Ovary (tissue), 3 donors: ENCODE measurements around the gene NEK11.

Source experiments
- CTCF ChIP-seq, 3 donors: fragments of 450-650 bp in 2 of 3; fragments of 200-600 bp in 1 of 3; IDR thresholded peaks; one replicate each; pipeline versions ENCODE4 v1.5.1 to v1.8.0; 2016 to 2022; ENCODE audit warnings: antibody characterized with exemption in 3 of 3, mild to moderate bottlenecking in 1 of 3
- EP300 ChIP-seq: sonication (generic); formaldehyde crosslinking; IDR thresholded peaks from one replicate; pipeline ENCODE4 v1.6.1; 2017; ENCODE audit warnings: antibody characterized with exemption
- POLR2A ChIP-seq: fragments of 450-650 bp; IDR thresholded peaks from one replicate; pipeline ENCODE4 v1.6.1; 2017; ENCODE audit warnings: antibody characterized with exemption, mild to moderate bottlenecking, moderate library complexity
- donor health status: DM: no; HTN: no; CAD: no.

- no peak for TF ChIP-seq CTCF (IDR thresholded peaks at IDR 0.05)
- no peak for TF ChIP-seq POLR2A
- no peak for TF ChIP-seq EP300
These were observed 41.3 kb downstream of the NEK11 start for GRCh38 chr3:131067983-131068382.
